H1 (cell line): ENCODE data around the gene C22orf23. TPM values are rescaled to one million over a fixed set of nuclear protein-coding genes. Genes with fewer than 3 reads are reported as not detected.

Source experiments
- CTBP2 ChIP-seq: IDR thresholded peaks from 2 replicates; pipeline ENCODE4 v1.7.0; 2011; ENCODE audit warnings: borderline replicate concordance, mild to moderate bottlenecking, moderate library complexity, mixed read lengths, low read length; ENCODE audit not compliant: insufficient read depth, insufficient read length
- EGR1 ChIP-seq: IDR thresholded peaks from 2 replicates; pipeline ENCODE4 v1.6.1; 2011; ENCODE audit warnings: low read depth, low read length, borderline replicate concordance
- EP300 ChIP-seq, 2 experiments: IDR thresholded peaks; 1 replicate in 1 of 2; 2 replicates in 1 of 2; pipeline ENCODE4 v1.6.1; 2011 to 2012; ENCODE audit warnings: low read depth in 2 of 2, low read length in 2 of 2, mild to moderate bottlenecking in 2 of 2, borderline replicate concordance in 1 of 2, inconsistent platforms in 1 of 2, moderate library complexity in 1 of 2
- FOSL1 ChIP-seq: IDR thresholded peaks from 2 replicates; pipeline ENCODE4 v1.6.1; 2011; ENCODE audit warnings: mild to moderate bottlenecking, low read depth, low read length, moderate library complexity; ENCODE audit not compliant: insufficient read depth
- NRF1 ChIP-seq: IDR thresholded peaks from 2 replicates; pipeline ENCODE4 v1.6.1; 2011; ENCODE audit warnings: mild to moderate bottlenecking, low read depth, low read length, improper control_type of control experiment
- RFX5 ChIP-seq: IDR thresholded peaks from 2 replicates; pipeline ENCODE4 v1.6.1; 2011; ENCODE audit warnings: low read depth, low read length, improper control_type of control experiment, borderline replicate concordance
- SUZ12 ChIP-seq: fragments of 200-600 bp; sonication (generic); IDR thresholded peaks from 2 replicates; pipeline ENCODE4 v1.6.1; 2012; ENCODE audit warnings: mild to moderate bottlenecking, inconsistent platforms, low read length, moderate library complexity, mixed read lengths
- polyA plus RNA-seq, 7 experiments: library from polyadenylated mRNA; depleted of rRNA in 3 of 7; stranded (reverse) in 5 of 7; unstranded in 2 of 7; fragments of >200 nt in 5 of 7; fragments of 200-250 nt in 2 of 7; gene quantifications; 1 replicate in 5 of 7; 2 replicates in 1 of 7; 4 replicates in 1 of 7; pipeline versions ENCODE4 v1.2.1 to v1.2.3, GENCODE V29; 2011 to 2013; ENCODE audit warnings: missing spikeins in 2 of 7, mixed read lengths in 2 of 7
- total RNA-seq: library from RNA; stranded (reverse); fragmentation: NEBNext Ultra II Directional; extraction: Animal tissue kit (Norgen Biotek cat#: 25700); gene quantifications from 2 replicates; pipeline ENCODE4 v1.2.1, GENCODE V29; 2021

The C22orf23 gene
- total and polyA plus RNA-seq, 2 of the 8 experiments (the other 6 are each of a cell fraction or from before 2014, with no cell fraction given) = 0.50 to 0.54 TPM

DNA sequence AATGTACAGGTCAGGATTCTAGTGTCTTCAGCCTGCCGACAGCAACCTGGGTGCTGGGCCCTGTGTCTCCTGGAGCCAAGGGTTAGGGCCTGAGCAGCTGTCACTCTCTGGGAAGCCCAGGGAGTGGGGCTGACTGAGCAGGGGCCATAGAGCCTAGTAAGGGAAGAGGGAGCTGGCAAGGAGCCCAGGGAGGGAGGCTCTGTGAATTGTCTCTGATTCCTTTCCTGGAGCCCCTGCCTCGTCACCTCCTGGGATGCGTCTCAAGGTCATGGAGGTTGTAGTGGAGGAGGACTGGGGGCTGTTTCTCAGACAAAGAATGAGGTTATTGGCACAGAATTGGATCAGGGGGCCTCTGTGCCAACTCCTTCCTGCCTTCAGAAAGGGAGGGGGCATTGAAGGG is 19.1 kb upstream of the C22orf23 start (continued):
- TF ChIP-seq EP300 (IDR thresholded peaks at IDR 0.05; ENCODE audit: borderline replicate concordance in 1 of 2, low read depth in 2 of 2, low read length in 2 of 2) (no peak), RFX5 (no peak), EGR1 (no peak), FOSL1 (no peak), CTBP2 (no peak), NRF1 (no peak), SUZ12 (no peak)
